Neuronal stem cell (in vitro differentiated cells): ENCODE results near the gene CSH1.
"Not testable (repeated sequence)": the region's sequence is repeated elsewhere in the genome, so short reads cannot be mapped to it uniquely, and the experiment has no call there.

Source experiments
- DNase-seq: peaks from one replicate; pipeline ENCODE4 v3.0.0-alpha.2; 2013; ENCODE audit warnings: low spot score
- H2AFZ ChIP-seq: one replicate; pipeline ENCODE4 v1.6.1; 2013; ENCODE audit warnings: mild to moderate bottlenecking, low read length, inconsistent platforms
- H2AK5ac ChIP-seq: 2 replicates; pipeline ENCODE4 v1.6.1; 2013; ENCODE audit warnings: low read depth, mild to moderate bottlenecking, inconsistent platforms, low read length, moderate library complexity, mixed read lengths
- H2BK120ac ChIP-seq: 2 replicates; pipeline ENCODE4 v1.6.1; 2013; ENCODE audit warnings: low read depth, mild to moderate bottlenecking, inconsistent platforms, low read length, moderate library complexity, mixed read lengths
- H2BK12ac ChIP-seq: one replicate; pipeline ENCODE4 v1.6.1; 2013; ENCODE audit warnings: low read length, inconsistent platforms
- H2BK15ac ChIP-seq: 2 replicates; pipeline ENCODE4 v1.6.1; 2013; ENCODE audit warnings: mild to moderate bottlenecking, low read length, inconsistent platforms, mixed read lengths
- H2BK5ac ChIP-seq: one replicate; pipeline ENCODE4 v1.6.1; 2013; ENCODE audit warnings: inconsistent platforms, mild to moderate bottlenecking, low read length, moderate library complexity
- H3K14ac ChIP-seq: one replicate; pipeline ENCODE4 v1.6.1; 2013; ENCODE audit warnings: low read length, inconsistent platforms
- H3K18ac ChIP-seq: 2 replicates; pipeline ENCODE4 v1.6.1; 2013; ENCODE audit warnings: low read length, inconsistent platforms
- H3K23ac ChIP-seq: 2 replicates; pipeline ENCODE4 v1.6.1; 2013; ENCODE audit warnings: low read depth, mild to moderate bottlenecking, mixed read lengths, low read length, inconsistent platforms; ENCODE audit not compliant: poor library complexity
- H3K27ac ChIP-seq: replicated peaks from 3 replicates; pipeline ENCODE4 v1.5.1; 2013; ENCODE audit warnings: low read length, inconsistent platforms
- H3K27me3 ChIP-seq, 3 experiments: 2 replicates each; pipeline ENCODE4 v1.6.1; 2013; ENCODE audit warnings: low read length in 3 of 3, mild to moderate bottlenecking in 2 of 3, inconsistent platforms in 1 of 3, low read depth in 1 of 3, mixed read lengths in 1 of 3, moderate library complexity in 1 of 3; ENCODE audit not compliant: control insufficient read depth in 3 of 3, insufficient read depth in 3 of 3
- H3K36me3 ChIP-seq, 2 donors: replicated peaks in 1 of 2; 2 replicates each; pipeline ENCODE4 v1.6.1; 2013; ENCODE audit warnings: low read length in 2 of 2; ENCODE audit not compliant: control insufficient read depth in 2 of 2, insufficient read depth in 2 of 2
- H3K4ac ChIP-seq: 2 replicates; pipeline ENCODE4 v1.6.1; 2013; ENCODE audit warnings: inconsistent platforms, mild to moderate bottlenecking, low read length, moderate library complexity
- H3K4me1 ChIP-seq, 2 donors: 1 replicate in 1 of 2; 2 replicates in 1 of 2; pipeline ENCODE4 v1.6.1; 2013; ENCODE audit warnings: low read length in 2 of 2, low read depth in 1 of 2; ENCODE audit not compliant: control insufficient read depth in 2 of 2, insufficient read depth in 1 of 2
- H3K4me2 ChIP-seq: one replicate; pipeline ENCODE4 v1.6.1; 2013; ENCODE audit warnings: mild to moderate bottlenecking, low read length, inconsistent platforms; ENCODE audit not compliant: insufficient read depth, poor library complexity, severe bottlenecking
- H3K4me3 ChIP-seq, 2 donors: 2 replicates each; pipeline ENCODE4 v1.5.1; 2013; ENCODE audit warnings: low read length in 2 of 2, mild to moderate bottlenecking in 2 of 2, inconsistent platforms in 1 of 2, moderate library complexity in 1 of 2
- H3K79me1 ChIP-seq: one replicate; pipeline ENCODE4 v1.6.1; 2013; ENCODE audit warnings: low read depth, mild to moderate bottlenecking, inconsistent platforms, low read length, moderate library complexity
- H3K9ac ChIP-seq: one replicate; pipeline ENCODE4 v1.6.1; 2013; ENCODE audit warnings: mild to moderate bottlenecking, low read depth, low read length, inconsistent platforms; ENCODE audit not compliant: poor library complexity
- H3K9me3 ChIP-seq, 2 donors: replicated peaks in 1 of 2; 2 replicates each; pipeline versions ENCODE3 to v1.6.1; 2013; ENCODE audit warnings: low read length in 2 of 2, mild to moderate bottlenecking in 2 of 2, inconsistent platforms in 1 of 2, low read depth in 1 of 2, mixed read lengths in 1 of 2, moderate library complexity in 1 of 2; ENCODE audit not compliant: control insufficient read depth in 2 of 2, insufficient read depth in 1 of 2
- H4K8ac ChIP-seq: one replicate; pipeline ENCODE4 v1.6.1; 2013; ENCODE audit warnings: low read depth, mild to moderate bottlenecking, inconsistent platforms, low read length, moderate library complexity
- H4K91ac ChIP-seq: one replicate; pipeline ENCODE4 v1.6.1; 2013; ENCODE audit warnings: low read length, low read depth, mild to moderate bottlenecking, inconsistent platforms; ENCODE audit not compliant: poor library complexity
- WGBS, 2 donors: extraction: QIAGEN DNeasy Blood & Tissue Kit; methylation state at CpG; one replicate each; pipeline ENCODE4 v1.1.7; 2013; ENCODE audit warnings: missing lambda C conversion rate in 2 of 2, mixed read lengths in 1 of 2; ENCODE audit not compliant: insufficient read length in 2 of 2, insufficient replicate concordance in 1 of 2; ENCODE audit errors: extremely low coverage in 2 of 2; 5-methylcytosine and 5-hydroxymethylcytosine counted together

Gene CSH1

DNA sequence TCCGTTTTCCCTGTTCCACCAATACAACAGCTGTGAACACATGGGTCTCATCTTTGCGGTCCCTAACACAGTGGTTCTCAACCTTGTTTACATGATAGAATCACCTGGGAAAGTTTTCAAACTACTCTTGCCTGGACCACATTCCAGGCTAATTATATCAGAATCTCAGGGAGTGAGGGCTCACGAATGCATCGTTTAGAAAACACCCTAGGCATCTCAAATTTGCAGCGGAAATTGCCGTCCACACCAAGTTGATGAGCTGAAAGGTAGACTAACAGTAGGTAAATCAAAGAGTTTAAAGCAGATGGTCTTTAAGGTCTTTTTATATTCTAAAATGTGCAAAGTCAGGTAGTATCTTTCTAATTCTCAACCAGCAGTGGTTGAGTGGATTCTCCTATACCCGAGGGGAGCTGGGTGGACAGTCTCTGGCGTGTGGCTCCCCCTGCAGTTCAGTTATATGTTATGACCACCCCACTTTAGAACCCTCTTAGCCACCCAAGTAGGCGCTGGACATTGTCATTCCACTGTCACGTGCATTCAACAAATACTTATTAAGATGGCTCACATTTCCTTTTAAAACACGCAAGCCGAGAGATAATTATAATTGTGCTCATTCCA lies 10.9 kb upstream of the CSH1 start:
- H3K9me3 ChIP-seq, H2AFZ ChIP-seq, H3K4me3 ChIP-seq, H2AK5ac ChIP-seq, H3K14ac ChIP-seq, H2BK15ac ChIP-seq, H2BK5ac ChIP-seq, H3K9ac ChIP-seq, H3K4me1 ChIP-seq, H3K4ac ChIP-seq, H2BK120ac ChIP-seq, DNase-seq, H4K8ac ChIP-seq, H3K18ac ChIP-seq, H3K4me2 ChIP-seq, H3K36me3 ChIP-seq, H4K91ac ChIP-seq, H3K23ac ChIP-seq, H2BK12ac ChIP-seq, H3K27me3 ChIP-seq, H3K79me1 ChIP-seq, H3K27ac ChIP-seq: not testable (repeated sequence)
- no CpG with 5 or more reads among the region's 12 CpGs for WGBS, 2 donors

DNA sequence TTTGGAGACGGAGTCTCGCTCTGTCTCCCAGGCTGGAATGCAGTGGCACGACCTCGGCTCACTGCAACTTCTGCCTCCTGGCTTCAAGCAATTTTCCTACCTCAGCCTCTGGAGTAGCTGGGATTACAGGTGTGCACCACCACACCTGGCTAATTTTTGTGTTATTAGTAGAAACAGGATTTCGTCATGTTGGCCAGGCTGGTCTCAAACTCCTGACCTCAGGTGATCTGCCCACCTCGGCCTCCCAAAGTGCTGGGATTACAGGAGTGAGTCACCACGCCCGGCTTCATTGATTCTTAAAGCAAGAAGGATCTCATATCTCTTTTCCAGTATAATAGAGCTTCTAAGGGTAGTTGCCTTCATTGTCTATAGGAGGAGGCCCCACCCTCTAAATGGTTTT lies 8.4 kb upstream of the CSH1 start:
- not testable (repeated sequence) for H3K36me3 ChIP-seq, H4K8ac ChIP-seq, H2BK120ac ChIP-seq, DNase-seq, H2BK15ac ChIP-seq, H3K4me2 ChIP-seq, H3K27me3 ChIP-seq, H3K4ac ChIP-seq, H2BK5ac ChIP-seq, H3K9me3 ChIP-seq, H3K79me1 ChIP-seq, H3K23ac ChIP-seq, H3K4me1 ChIP-seq, H3K4me3 ChIP-seq, H2AFZ ChIP-seq, H3K9ac ChIP-seq, H2AK5ac ChIP-seq, H3K18ac ChIP-seq, H3K14ac ChIP-seq, H3K27ac ChIP-seq, H2BK12ac ChIP-seq, H4K91ac ChIP-seq
- no CpG with 5 or more reads among the region's 8 CpGs for WGBS, 2 donors

DNA sequence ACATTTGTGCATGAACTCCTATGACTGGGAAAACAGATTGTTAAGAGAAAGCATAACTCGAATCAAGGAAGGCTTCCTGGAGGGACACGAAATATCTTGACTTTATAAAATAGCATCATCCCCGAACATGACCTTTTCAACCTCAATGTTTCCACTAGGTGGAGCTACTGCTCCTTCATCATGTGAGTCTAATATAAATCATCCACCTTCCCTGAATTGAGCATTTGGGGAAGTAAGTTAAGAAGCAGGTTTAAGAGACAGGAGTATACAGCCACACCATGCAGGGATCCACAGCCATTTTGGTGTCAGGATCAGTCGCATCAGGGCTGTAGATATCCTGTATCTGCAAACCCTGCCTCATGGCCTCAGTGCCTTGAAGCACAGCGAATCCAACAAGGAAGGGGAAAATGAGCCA lies 7.4 kb upstream of the CSH1 start:
- H4K8ac ChIP-seq, H3K14ac ChIP-seq, DNase-seq, H2BK12ac ChIP-seq, H3K18ac ChIP-seq, H3K9ac ChIP-seq, H2AFZ ChIP-seq, H3K4me2 ChIP-seq, H3K27ac ChIP-seq, H2BK5ac ChIP-seq, H2BK15ac ChIP-seq, H3K4me1 ChIP-seq, H3K27me3 ChIP-seq, H2AK5ac ChIP-seq, H2BK120ac ChIP-seq, H3K79me1 ChIP-seq, H3K4me3 ChIP-seq, H3K36me3 ChIP-seq, H3K23ac ChIP-seq, H4K91ac ChIP-seq, H3K4ac ChIP-seq, H3K9me3 ChIP-seq: not testable (repeated sequence)
- WGBS, 2 donors, result no CpG with 5 or more reads among the region's 5 CpGs

DNA sequence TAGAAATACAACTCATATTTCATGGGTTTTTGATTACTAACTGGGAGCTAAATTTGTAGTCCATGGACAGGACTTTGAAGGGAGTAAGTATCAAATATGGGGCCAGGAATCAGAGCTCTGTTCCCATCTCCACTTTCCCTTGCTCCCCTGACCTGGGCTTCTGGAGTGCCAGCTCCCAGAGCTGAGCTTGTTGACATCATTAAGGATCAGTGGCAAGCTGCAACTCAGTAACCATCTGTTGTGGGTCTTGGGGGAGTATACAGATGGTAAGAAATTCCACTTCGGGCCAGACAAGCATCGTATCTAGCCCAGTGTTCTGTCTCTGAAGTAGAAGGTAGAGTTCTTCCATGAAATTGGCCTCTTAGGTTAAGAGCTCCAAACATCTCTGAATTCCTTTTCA lies 5.6 kb upstream of the CSH1 start:
- not testable (repeated sequence) for DNase-seq

More for the DNA sequence above, 5.6 kb upstream of the CSH1 start:
- not testable (repeated sequence) for H2AFZ ChIP-seq, H2AK5ac ChIP-seq, H2BK120ac ChIP-seq, H3K4me1 ChIP-seq, H3K4me2 ChIP-seq, H2BK5ac ChIP-seq, H3K27ac ChIP-seq, H3K4me3 ChIP-seq, H4K91ac ChIP-seq, H3K18ac ChIP-seq, H3K4ac ChIP-seq, H3K36me3 ChIP-seq, H3K27me3 ChIP-seq, H3K14ac ChIP-seq, H3K9me3 ChIP-seq, H2BK12ac ChIP-seq, H3K9ac ChIP-seq, H3K79me1 ChIP-seq, H2BK15ac ChIP-seq, H3K23ac ChIP-seq, H4K8ac ChIP-seq
- no CpG with 5 or more reads among the region's 2 CpGs for WGBS, 2 donors
